NCI-H2081 (cell line): ENCODE data around the gene NELL1.

Experiments used
- DNase-seq, 2 experiments: peaks; one replicate each; lab custom pipeline; 2025; lab: John Stamatoyannopoulos, UW

Gene NELL1

GRCh38 chr11:21346361-21346760 lies 677.0 kb downstream of the NELL1 start:
- no peak for DNase-seq

- no peak for DNase-seq
Measured at GRCh38 chr11:21350613-21351012, 681.2 kb downstream of the NELL1 start.

- no peak for DNase-seq
Measured at GRCh38 chr11:21353425-21353824, 684.0 kb downstream of the NELL1 start.

GRCh38 chr11:21364866-21365624 lies 695.7 kb downstream of the NELL1 start:
- no peak for DNase-seq

- no peak for DNase-seq
Measured at GRCh38 chr11:21369947-21370346, 700.6 kb downstream of the NELL1 start.

GRCh38 chr11:21371044-21371443 lies 701.7 kb downstream of the NELL1 start:
- no peak for DNase-seq

GRCh38 chr11:21372672-21373071 lies 703.3 kb downstream of the NELL1 start:
- DNase-seq = no peak

GRCh38 chr11:21374376-21374775 lies 705.0 kb downstream of the NELL1 start:
- DNase-seq = no peak

GRCh38 chr11:21385669-21386440 lies 716.5 kb downstream of the NELL1 start:
- no peak for DNase-seq

- DNase-seq = no peak
Measured at GRCh38 chr11:21390430-21390829, 721.0 kb downstream of the NELL1 start.

- no peak for DNase-seq
Measured at GRCh38 chr11:21396342-21397008, 727.1 kb downstream of the NELL1 start.

- no peak for DNase-seq
Measured at GRCh38 chr11:21398195-21398594, 728.8 kb downstream of the NELL1 start.

GRCh38 chr11:21401496-21401895 lies 732.1 kb downstream of the NELL1 start:
- no peak for DNase-seq

- DNase-seq = no peak
Measured at GRCh38 chr11:21402274-21402673, 732.9 kb downstream of the NELL1 start.

- no peak for DNase-seq
Measured at GRCh38 chr11:21403069-21403468, 733.7 kb downstream of the NELL1 start.

- DNase-seq = no peak
Measured at GRCh38 chr11:21405422-21405821, 736.0 kb downstream of the NELL1 start.

GRCh38 chr11:21410513-21410912 lies 741.1 kb downstream of the NELL1 start:
- DNase-seq = peak in 1 of 2 experiments; percentile 2

GRCh38 chr11:21411104-21411503 lies 741.7 kb downstream of the NELL1 start:
- no peak for DNase-seq

GRCh38 chr11:21411597-21411996 lies 742.2 kb downstream of the NELL1 start:
- DNase-seq = no peak

GRCh38 chr11:21412652-21413383 lies 743.4 kb downstream of the NELL1 start:
- DNase-seq = no peak

GRCh38 chr11:21414953-21415352 lies 745.6 kb downstream of the NELL1 start:
- no peak for DNase-seq

- DNase-seq = peak in 1 of 2 experiments; percentile 46
Measured at GRCh38 chr11:21415606-21416005, 746.2 kb downstream of the NELL1 start.
